NCI-H748 (cell line): Measurements from ENCODE around the gene PLCB3.

Source experiments
- DNase-seq: peaks from one replicate; lab custom pipeline; 2025; ENCODE audit not compliant: unreplicated experiment; lab: John Stamatoyannopoulos, UW

PLCB3 gene

GRCh38 chr11:64251016-64251752 is at the start of gene PLCB3:
TSS of gene PLCB3 (plus strand) at chr11:64251530. CDS start at chr11:64251650, 120 bp downstream.
- DNase-seq, result peak; percentile 66

- no peak for DNase-seq
Observed at GRCh38 chr11:64201543-64201942, 49.8 kb upstream of the PLCB3 start.

- no peak for DNase-seq
Observed at GRCh38 chr11:64202992-64203391, 48.3 kb upstream of the PLCB3 start.

- DNase-seq, result no peak
Observed at GRCh38 chr11:64203421-64204079, 47.8 kb upstream of the PLCB3 start.

- no peak for DNase-seq
Observed at GRCh38 chr11:64204080-64204440, 47.3 kb upstream of the PLCB3 start.

- DNase-seq, result peak; percentile 73
Observed at GRCh38 chr11:64204464-64204989, 46.8 kb upstream of the PLCB3 start.

- DNase-seq, result no peak
Observed at GRCh38 chr11:64206457-64207255, 44.7 kb upstream of the PLCB3 start, which contains the start of gene FERMT3. TSS of gene FERMT3 (plus strand) at chr11:64206721. CDS start at chr11:64207365, 644 bp downstream.

GRCh38 chr11:64207256-64208085 is 43.9 kb upstream of the PLCB3 start:
- DNase-seq, result no peak

GRCh38 chr11:64208086-64208795 is 43.1 kb upstream of the PLCB3 start:
- no peak for DNase-seq

- DNase-seq, result no peak
Observed at GRCh38 chr11:64208796-64209562, 42.4 kb upstream of the PLCB3 start.

GRCh38 chr11:64209563-64209843 is 41.8 kb upstream of the PLCB3 start:
- no peak for DNase-seq

GRCh38 chr11:64210301-64211020 is 40.9 kb upstream of the PLCB3 start:
- no peak for DNase-seq

- no peak for DNase-seq
Observed at GRCh38 chr11:64211181-64211872, 40.0 kb upstream of the PLCB3 start.

GRCh38 chr11:64216879-64217278 is 34.5 kb upstream of the PLCB3 start:
- DNase-seq, result no peak

GRCh38 chr11:64218628-64219353 is 32.5 kb upstream of the PLCB3 start:
- DNase-seq, result no peak

GRCh38 chr11:64219354-64219684 is 32.0 kb upstream of the PLCB3 start:
- no peak for DNase-seq

- no peak for DNase-seq
Observed at GRCh38 chr11:64219755-64220154, 31.6 kb upstream of the PLCB3 start.

GRCh38 chr11:64220271-64220670 is 31.1 kb upstream of the PLCB3 start:
- no peak for DNase-seq
